GM12865 (cell line): Measurements from ENCODE around the gene TEX44.

Experiments used
- DNase-seq: peaks from one replicate; pipeline ENCODE4 v3.0.0; 2010; ENCODE audit warnings: low read depth
- H3K4me3 ChIP-seq: 2 replicates; pipeline ENCODE4 v1.5.1; 2011; ENCODE audit warnings: mild to moderate bottlenecking, low read depth, low read length, control low read depth
- CTCF ChIP-seq: IDR thresholded peaks from 2 replicates; pipeline ENCODE4 v1.5.1; 2011; ENCODE audit warnings: low read length, control low read depth, low read depth, inconsistent platforms; ENCODE audit not compliant: insufficient read depth; ENCODE audit errors: missing control alignments

The TEX44 gene

GRCh38 chr2:231589656-231590055, 3.0 kb upstream of the TEX44 start:
- H3K4me3 ChIP-seq: no peak overlapping the region
- no peak for TF ChIP-seq CTCF
- no peak for DNase-seq

- H3K4me3 ChIP-seq: no peak overlapping the region
- DNase-seq: no peak
- no peak for TF ChIP-seq CTCF
Measured at GRCh38 chr2:231590614-231591013, 2.0 kb upstream of the TEX44 start.

GRCh38 chr2:231593666-231594065, 1.0 kb downstream of the TEX44 start:
- DNase-seq: no peak
- H3K4me3 ChIP-seq: no peak overlapping the region
- TF ChIP-seq CTCF: no peak

GRCh38 chr2:231597014-231597611, 4.4 kb downstream of the TEX44 start:
- peak; percentile 88 for DNase-seq
- TF ChIP-seq CTCF: no peak
- H3K4me3 ChIP-seq: no peak overlapping the region

GRCh38 chr2:231597627-231598026, 5.0 kb downstream of the TEX44 start:
- no peak for TF ChIP-seq CTCF
- no peak overlapping the region for H3K4me3 ChIP-seq
- DNase-seq: no peak

- DNase-seq: no peak
- H3K4me3 ChIP-seq: no peak overlapping the region
- no peak for TF ChIP-seq CTCF
Measured at GRCh38 chr2:231600619-231601355, 8.1 kb downstream of the TEX44 start.
